ENCODE measurements around the gene IHH.

- TF ChIP-seq, protein P1, sequence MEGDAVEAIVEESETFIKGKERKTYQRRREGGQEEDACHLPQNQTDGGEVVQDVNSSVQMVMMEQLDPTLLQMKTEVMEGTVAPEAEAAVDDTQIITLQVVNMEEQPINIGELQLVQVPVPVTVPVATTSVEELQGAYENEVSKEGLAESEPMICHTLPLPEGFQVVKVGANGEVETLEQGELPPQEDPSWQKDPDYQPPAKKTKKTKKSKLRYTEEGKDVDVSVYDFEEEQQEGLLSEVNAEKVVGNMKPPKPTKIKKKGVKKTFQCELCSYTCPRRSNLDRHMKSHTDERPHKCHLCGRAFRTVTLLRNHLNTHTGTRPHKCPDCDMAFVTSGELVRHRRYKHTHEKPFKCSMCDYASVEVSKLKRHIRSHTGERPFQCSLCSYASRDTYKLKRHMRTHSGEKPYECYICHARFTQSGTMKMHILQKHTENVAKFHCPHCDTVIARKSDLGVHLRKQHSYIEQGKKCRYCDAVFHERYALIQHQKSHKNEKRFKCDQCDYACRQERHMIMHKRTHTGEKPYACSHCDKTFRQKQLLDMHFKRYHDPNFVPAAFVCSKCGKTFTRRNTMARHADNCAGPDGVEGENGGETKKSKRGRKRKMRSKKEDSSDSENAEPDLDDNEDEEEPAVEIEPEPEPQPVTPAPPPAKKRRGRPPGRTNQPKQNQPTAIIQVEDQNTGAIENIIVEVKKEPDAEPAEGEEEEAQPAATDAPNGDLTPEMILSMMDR (IDR thresholded peaks at IDR 0.05), result no peak
- no peak for TF ChIP-seq POLR2A (IDR thresholded peaks at IDR 0.05)
These were observed 18.6 kb downstream of the IHH start for GRCh38 chr2:219042157-219042556.

All from esophagus squamous epithelium (tissue), 4 donors.